ENCODE results near the gene TACR2. TPM values are rescaled to one million over a fixed set of nuclear protein-coding genes. Genes with fewer than 3 reads are reported as not detected.

The TACR2 gene
- total RNA-seq, 2 donors from 2014 or later, result not detected

GRCh38 chr10:69464801-69465401 is 48.2 kb upstream of the TACR2 start:
- DNase-seq, result no peak
- H3K27ac ChIP-seq (ENCODE audit: low read depth, low read length), result no peak overlapping the region
- TF ChIP-seq CTCF (conservative IDR thresholded peaks at IDR 0.05), result peak; percentile 29
- no peak overlapping the region for H3K4me3 Mint-ChIP-seq
- no peaks in the 10 kb centered on the region for H3K9me3 Mint-ChIP-seq
- H3K27me3 ChIP-seq (ENCODE audit: control insufficient read depth, insufficient read depth, low read length, poor library complexity, severe bottlenecking), result no peaks in the 10 kb centered on the region
- H3K4me3 ChIP-seq (ENCODE audit: low read length), result no peak overlapping the region
- H3K4me1 Mint-ChIP-seq, result peaks cover 13% of the 10 kb centered on the region
- no peaks in the 10 kb centered on the region for H3K36me3 ChIP-seq (ENCODE audit: control insufficient read depth, insufficient read depth, low read length)
- no peak overlapping the region for H3K9ac ChIP-seq (ENCODE audit: extremely low read depth, low read length, poor library complexity, severe bottlenecking)
- H3K9me3 ChIP-seq (ENCODE audit: control insufficient read depth, low read length), result no peaks in the 10 kb centered on the region
- no peaks in the 10 kb centered on the region for H3K4me1 ChIP-seq (ENCODE audit: control insufficient read depth, insufficient read depth, low read length)
- H3K27me3 Mint-ChIP-seq (ENCODE audit: insufficient read depth), result no peaks in the 10 kb centered on the region
- WGBS, 2 experiments (ENCODE audit: insufficient coverage in 1 of 2, insufficient read length in 1 of 2), result 75 to 92% methylated on average over 1 to 2 of the region's 2 CpGs
- H3K27ac Mint-ChIP-seq, result no peak overlapping the region
- no peaks in the 10 kb centered on the region for H3K36me3 Mint-ChIP-seq (ENCODE audit: low read depth)

GRCh38 chr10:69464401-69464800 is 47.7 kb upstream of the TACR2 start:
- Mint-ChIP-seq H3K27ac (no peak overlapping the region), H3K27me3 (ENCODE audit: insufficient read depth) (no peaks in the 10 kb centered on the region)
- no peak overlapping the region for H3K9ac ChIP-seq (ENCODE audit: extremely low read depth, low read length, poor library complexity, severe bottlenecking)

GRCh38 chr10:69463886-69464285 is 47.2 kb upstream of the TACR2 start:
- TF ChIP-seq CTCF (conservative IDR thresholded peaks at IDR 0.05), result no peak
- Histone ChIP-seq H3K4me1 (ENCODE audit: control insufficient read depth, insufficient read depth, low read length) (no peaks in the 10 kb centered on the region), H3K27me3 (ENCODE audit: control insufficient read depth, insufficient read depth, low read length, poor library complexity, severe bottlenecking) (no peaks in the 10 kb centered on the region), H3K4me3 (ENCODE audit: low read length) (no peak overlapping the region), H3K27ac (ENCODE audit: low read depth, low read length) (no peak overlapping the region), H3K36me3 (ENCODE audit: control insufficient read depth, insufficient read depth, low read length) (no peaks in the 10 kb centered on the region), H3K9me3 (ENCODE audit: control insufficient read depth, low read length) (no peaks in the 10 kb centered on the region), H3K9ac (ENCODE audit: extremely low read depth, low read length, poor library complexity, severe bottlenecking) (no peak overlapping the region)
- Mint-ChIP-seq H3K36me3 (ENCODE audit: low read depth) (no peaks in the 10 kb centered on the region), H3K9me3 (no peaks in the 10 kb centered on the region), H3K4me3 (no peak overlapping the region), H3K27ac (no peak overlapping the region), H3K27me3 (ENCODE audit: insufficient read depth) (no peaks in the 10 kb centered on the region), H3K4me1 (peaks cover 13% of the 10 kb centered on the region)
- 89 to 92% methylated on average over 5 to 6 of the region's 6 CpGs for WGBS, 2 experiments (ENCODE audit: insufficient coverage in 1 of 2, insufficient read length in 1 of 2)
- DNase-seq, result no peak

More at GRCh38 chr10:69464401-69464800, 47.7 kb upstream of the TACR2 start:
- Mint-ChIP-seq H3K9me3 (no peaks in the 10 kb centered on the region), H3K4me3 (no peak overlapping the region), H3K4me1 (peaks cover 13% of the 10 kb centered on the region), H3K36me3 (ENCODE audit: low read depth) (no peaks in the 10 kb centered on the region)
- Histone ChIP-seq H3K36me3 (ENCODE audit: control insufficient read depth, insufficient read depth, low read length) (no peaks in the 10 kb centered on the region), H3K9me3 (ENCODE audit: control insufficient read depth, low read length) (no peaks in the 10 kb centered on the region), H3K4me1 (ENCODE audit: control insufficient read depth, insufficient read depth, low read length) (no peaks in the 10 kb centered on the region), H3K27me3 (ENCODE audit: control insufficient read depth, insufficient read depth, low read length, poor library complexity, severe bottlenecking) (no peaks in the 10 kb centered on the region), H3K27ac (ENCODE audit: low read depth, low read length) (no peak overlapping the region), H3K4me3 (ENCODE audit: low read length) (no peak overlapping the region)
- WGBS, 2 experiments (ENCODE audit: insufficient coverage in 1 of 2, insufficient read length in 1 of 2), result 86 to 88% methylated on average over 4 to 7 of the region's 7 CpGs
- no peak for DNase-seq
- TF ChIP-seq CTCF (conservative IDR thresholded peaks at IDR 0.05), result no peak
